ENCODE results near the gene SNX2.

Gene SNX2

GRCh38 chr5:122773619-122774018 lies 1.3 kb upstream of the SNX2 start:
- DNase-seq: no peak

GRCh38 chr5:122774519-122774860 lies 390 bp upstream of the SNX2 start:
- no peak for DNase-seq

- no peak for DNase-seq
These were observed 966 bp downstream of the SNX2 start for GRCh38 chr5:122775550-122776542.

- DNase-seq: no peak
These were observed 3.3 kb downstream of the SNX2 start for GRCh38 chr5:122778157-122778556.

- no peak for DNase-seq
These were observed 4.6 kb downstream of the SNX2 start for GRCh38 chr5:122779451-122779850.

GRCh38 chr5:122780296-122780695 lies 5.4 kb downstream of the SNX2 start:
- no peak for DNase-seq

- DNase-seq: no peak
These were observed 6.6 kb downstream of the SNX2 start for GRCh38 chr5:122781465-122781864.

- no peak for DNase-seq
These were observed 10.4 kb downstream of the SNX2 start for GRCh38 chr5:122785294-122785693.

GRCh38 chr5:122788371-122788770 lies 13.5 kb downstream of the SNX2 start:
- no peak for DNase-seq

GRCh38 chr5:122788996-122789395 lies 14.1 kb downstream of the SNX2 start:
- no peak for DNase-seq

- DNase-seq: no peak
These were observed 14.7 kb downstream of the SNX2 start for GRCh38 chr5:122789461-122790171.

- DNase-seq: no peak
These were observed 15.6 kb downstream of the SNX2 start for GRCh38 chr5:122790354-122791103.

GRCh38 chr5:122805481-122805880 lies 30.6 kb downstream of the SNX2 start:
- DNase-seq: no peak

GRCh38 chr5:122810405-122810804 lies 35.5 kb downstream of the SNX2 start:
- DNase-seq: no peak

GRCh38 chr5:122815218-122815767 lies 40.4 kb downstream of the SNX2 start:
- DNase-seq: no peak

GRCh38 chr5:122816756-122817155 lies 41.9 kb downstream of the SNX2 start:
- no peak for DNase-seq

GRCh38 chr5:122831984-122832383 lies 57.1 kb downstream of the SNX2 start:
- DNase-seq: no peak

- DNase-seq: no peak
These were observed 60.8 kb downstream of the SNX2 start for GRCh38 chr5:122835681-122836080.

GRCh38 chr5:122836947-122837346 lies 62.1 kb downstream of the SNX2 start:
- no peak for DNase-seq

GRCh38 chr5:122839731-122840130 lies 64.9 kb downstream of the SNX2 start:
- no peak for DNase-seq

- no peak for DNase-seq
These were observed 67.2 kb downstream of the SNX2 start for GRCh38 chr5:122842016-122842580.

- no peak for DNase-seq
These were observed 69.4 kb downstream of the SNX2 start for GRCh38 chr5:122844136-122844909.
